Measurements from ENCODE around the gene STC2.
"Not testable (repeated sequence)": the region's sequence is repeated elsewhere in the genome, so short reads cannot be mapped to it uniquely, and the experiment has no call there.

Gene STC2, protein sequence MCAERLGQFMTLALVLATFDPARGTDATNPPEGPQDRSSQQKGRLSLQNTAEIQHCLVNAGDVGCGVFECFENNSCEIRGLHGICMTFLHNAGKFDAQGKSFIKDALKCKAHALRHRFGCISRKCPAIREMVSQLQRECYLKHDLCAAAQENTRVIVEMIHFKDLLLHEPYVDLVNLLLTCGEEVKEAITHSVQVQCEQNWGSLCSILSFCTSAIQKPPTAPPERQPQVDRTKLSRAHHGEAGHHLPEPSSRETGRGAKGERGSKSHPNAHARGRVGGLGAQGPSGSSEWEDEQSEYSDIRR

DNA sequence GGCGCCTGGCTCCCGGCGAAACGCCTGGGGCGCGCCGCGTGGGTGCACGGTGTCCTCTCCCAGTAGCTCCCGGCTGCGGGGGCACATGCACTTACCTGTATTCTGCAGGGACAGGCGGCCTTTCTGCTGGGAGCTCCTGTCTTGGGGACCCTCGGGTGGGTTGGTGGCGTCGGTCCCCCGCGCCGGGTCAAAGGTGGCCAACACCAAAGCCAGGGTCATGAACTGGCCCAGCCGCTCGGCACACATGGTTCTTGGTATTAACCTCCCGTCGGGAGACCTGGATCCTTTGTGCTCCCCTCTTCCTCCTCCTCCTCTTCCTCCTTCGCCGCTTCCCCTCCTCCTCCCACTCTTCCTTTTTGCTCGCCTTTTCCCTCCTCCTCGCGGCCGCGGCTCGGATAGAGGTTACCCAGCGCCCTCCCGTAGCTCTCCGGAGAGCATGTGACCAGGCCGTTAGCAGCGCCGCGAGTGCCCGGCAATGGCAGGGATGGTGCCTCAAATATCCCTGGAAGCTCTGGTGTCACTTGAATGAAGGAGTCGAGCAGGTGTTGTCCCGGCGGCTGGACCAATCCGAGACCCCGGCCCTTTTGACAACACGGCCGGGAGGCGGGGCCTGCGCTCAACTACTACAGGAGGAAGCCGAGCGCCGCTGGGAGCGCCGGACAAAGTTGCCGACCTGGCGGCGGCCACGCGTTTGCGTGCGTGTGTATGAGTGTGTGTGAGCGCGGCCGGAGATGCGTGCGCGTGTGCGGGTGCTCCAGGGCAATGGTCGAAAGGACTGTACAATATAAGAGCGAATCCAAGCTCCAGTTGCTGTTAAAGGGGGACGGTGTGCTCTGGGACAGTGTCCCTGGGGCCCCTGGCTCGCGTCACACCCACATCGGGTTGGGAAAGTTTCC is at the start of gene STC2:
Gene STC2, minus strand, starts transcription at position 467 of the 896 bp plus-strand sequence. Its CDS starts 221 bp downstream, at position 246.
- Histone ChIP-seq H3K27me3 (ENCODE audit: control insufficient read depth, low read length) (no peaks in the 10 kb centered on the region), H3K27ac (ENCODE audit: low read depth, low read length) (no peak within 1 kb of the TSS), H4K20me1 (ENCODE audit: control insufficient read depth, insufficient read depth, low read depth, low read length) (no peaks in the 10 kb centered on the region), H3K4me1 (ENCODE audit: control insufficient read depth, low read length) (peaks cover 4% of the 10 kb centered on the region; the same call in 1 of the 2 replicates), H3F3A (ENCODE audit: control insufficient read depth, insufficient read depth) (no peaks in the 10 kb centered on the region), H3K79me2 (ENCODE audit: control insufficient read depth, low read length) (no peaks in the 10 kb centered on the region), H3K9me3 (ENCODE audit: control insufficient read depth, insufficient read depth, low read length) (no peaks in the 10 kb centered on the region), H3K36me3 (ENCODE audit: control insufficient read depth, low read length) (no peaks in the 10 kb centered on the region), H3K4me2 (ENCODE audit: low read length) (no peak within 1 kb of the TSS), H3K4me3 (ENCODE audit: low read length) (no peak within 1 kb of the TSS), H3K9me2 (replicated peaks; ENCODE audit: control insufficient read depth, low read length) (no peaks in the 10 kb centered on the region)
- TF ChIP-seq, protein P1, sequence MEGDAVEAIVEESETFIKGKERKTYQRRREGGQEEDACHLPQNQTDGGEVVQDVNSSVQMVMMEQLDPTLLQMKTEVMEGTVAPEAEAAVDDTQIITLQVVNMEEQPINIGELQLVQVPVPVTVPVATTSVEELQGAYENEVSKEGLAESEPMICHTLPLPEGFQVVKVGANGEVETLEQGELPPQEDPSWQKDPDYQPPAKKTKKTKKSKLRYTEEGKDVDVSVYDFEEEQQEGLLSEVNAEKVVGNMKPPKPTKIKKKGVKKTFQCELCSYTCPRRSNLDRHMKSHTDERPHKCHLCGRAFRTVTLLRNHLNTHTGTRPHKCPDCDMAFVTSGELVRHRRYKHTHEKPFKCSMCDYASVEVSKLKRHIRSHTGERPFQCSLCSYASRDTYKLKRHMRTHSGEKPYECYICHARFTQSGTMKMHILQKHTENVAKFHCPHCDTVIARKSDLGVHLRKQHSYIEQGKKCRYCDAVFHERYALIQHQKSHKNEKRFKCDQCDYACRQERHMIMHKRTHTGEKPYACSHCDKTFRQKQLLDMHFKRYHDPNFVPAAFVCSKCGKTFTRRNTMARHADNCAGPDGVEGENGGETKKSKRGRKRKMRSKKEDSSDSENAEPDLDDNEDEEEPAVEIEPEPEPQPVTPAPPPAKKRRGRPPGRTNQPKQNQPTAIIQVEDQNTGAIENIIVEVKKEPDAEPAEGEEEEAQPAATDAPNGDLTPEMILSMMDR (IDR thresholded peaks at IDR 0.05; ENCODE audit: low read depth, low read length, poor library complexity, severe bottlenecking): no peak
- TF ChIP-seq EZH2phosphoT487 (IDR thresholded peaks at IDR 0.05; ENCODE audit: borderline replicate concordance, low read length): no peak

DNA sequence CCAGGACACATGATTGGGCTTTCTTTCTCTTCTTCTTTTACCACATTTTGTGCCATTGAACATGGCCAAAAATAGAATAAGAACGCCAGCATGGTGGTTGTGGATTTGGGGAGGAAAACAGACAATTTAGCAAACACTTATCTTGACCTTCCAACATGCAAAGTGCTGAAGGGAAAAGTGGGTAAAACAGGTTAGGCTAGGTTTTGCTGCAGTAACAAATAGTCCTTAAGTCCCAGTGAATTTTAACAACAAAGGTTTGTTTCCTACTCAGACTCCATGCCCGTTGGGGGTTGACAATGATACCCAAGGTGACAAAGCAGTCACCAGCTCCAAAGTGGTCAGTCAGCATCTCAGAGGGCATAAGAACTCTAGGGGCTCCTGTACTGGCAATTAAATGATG is 43.2 kb upstream of the STC2 start:
- Histone ChIP-seq H3K4me3 (ENCODE audit: low read length) (no peak overlapping the region), H3K36me3 (ENCODE audit: control insufficient read depth, low read length) (no peaks in the 10 kb centered on the region), H3K27me3 (ENCODE audit: control insufficient read depth, low read length) (no peaks in the 10 kb centered on the region), H3F3A (ENCODE audit: control insufficient read depth, insufficient read depth) (no peaks in the 10 kb centered on the region), H3K4me2 (ENCODE audit: low read length) (no peak overlapping the region), H3K79me2 (ENCODE audit: control insufficient read depth, low read length) (no peaks in the 10 kb centered on the region), H3K4me1 (ENCODE audit: control insufficient read depth, low read length) (no peaks in the 10 kb centered on the region), H3K9me3 (ENCODE audit: control insufficient read depth, insufficient read depth, low read length) (peaks cover 3% of the 10 kb centered on the region; the same call in 1 of the 2 replicates), H3K9me2 (replicated peaks; ENCODE audit: control insufficient read depth, low read length) (no peaks in the 10 kb centered on the region), H4K20me1 (ENCODE audit: control insufficient read depth, insufficient read depth, low read depth, low read length) (no peaks in the 10 kb centered on the region), H3K27ac (ENCODE audit: low read depth, low read length) (no peak overlapping the region)
- TF ChIP-seq, protein P1 (IDR thresholded peaks at IDR 0.05; ENCODE audit: low read depth, low read length, poor library complexity, severe bottlenecking): no peak
- TF ChIP-seq EZH2phosphoT487 (IDR thresholded peaks at IDR 0.05; ENCODE audit: borderline replicate concordance, low read length): no peak

DNA sequence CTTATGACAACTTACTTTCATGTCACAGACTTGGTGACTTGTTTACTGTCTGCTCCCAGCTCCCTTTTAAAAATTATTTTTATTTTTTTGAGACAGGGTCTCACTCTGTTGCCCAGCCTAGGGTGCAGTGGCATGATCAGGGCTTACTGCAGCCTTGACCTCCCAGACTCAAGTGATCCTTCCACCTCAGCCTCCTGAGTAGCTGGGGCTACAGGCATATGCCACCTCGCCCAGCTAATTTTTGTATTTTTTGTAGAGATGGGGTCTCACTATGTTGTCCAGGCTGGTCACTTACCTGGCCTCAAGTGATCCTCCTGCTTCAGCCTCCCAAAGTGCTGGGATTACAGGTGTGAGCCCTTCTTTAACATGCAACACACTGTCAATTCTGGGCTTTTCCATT is 35.2 kb upstream of the STC2 start:
- H3K4me1 ChIP-seq (ENCODE audit: control insufficient read depth, low read length); H4K20me1 ChIP-seq (ENCODE audit: control insufficient read depth, insufficient read depth, low read depth, low read length); H3K9me2 ChIP-seq (replicated peaks; ENCODE audit: control insufficient read depth, low read length); H3K79me2 ChIP-seq (ENCODE audit: control insufficient read depth, low read length); H3K4me3 ChIP-seq (ENCODE audit: low read length); H3K27me3 ChIP-seq (ENCODE audit: control insufficient read depth, low read length); H3K27ac ChIP-seq (ENCODE audit: low read depth, low read length); H3F3A ChIP-seq (ENCODE audit: control insufficient read depth, insufficient read depth); H3K9me3 ChIP-seq (ENCODE audit: control insufficient read depth, insufficient read depth, low read length); H3K4me2 ChIP-seq (ENCODE audit: low read length); H3K36me3 ChIP-seq (ENCODE audit: control insufficient read depth, low read length): not testable (repeated sequence)

DNA sequence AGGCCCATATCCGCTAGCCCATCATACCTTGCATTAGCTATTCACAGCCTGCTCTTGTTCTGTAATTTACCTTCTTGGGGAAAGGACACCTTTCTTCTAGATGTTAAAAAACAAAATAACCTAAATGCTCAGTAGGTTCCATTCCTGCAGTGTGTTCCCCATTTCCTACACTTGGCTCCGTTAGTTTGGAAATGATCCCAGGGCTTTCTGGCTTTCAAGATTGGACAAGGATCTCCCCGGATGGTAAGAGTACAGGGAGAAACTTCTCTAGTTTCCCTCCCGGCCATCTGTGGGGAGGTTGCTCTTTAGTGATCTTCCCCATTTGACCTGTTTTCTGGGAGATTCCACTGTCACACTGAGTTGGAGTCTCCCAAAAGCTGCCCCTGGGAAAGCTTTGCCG is 27.3 kb upstream of the STC2 start:
- Histone ChIP-seq H3F3A (ENCODE audit: control insufficient read depth, insufficient read depth) (no peaks in the 10 kb centered on the region), H3K9me2 (replicated peaks; ENCODE audit: control insufficient read depth, low read length) (no peaks in the 10 kb centered on the region), H4K20me1 (ENCODE audit: control insufficient read depth, insufficient read depth, low read depth, low read length) (no peaks in the 10 kb centered on the region), H3K36me3 (ENCODE audit: control insufficient read depth, low read length) (no peaks in the 10 kb centered on the region), H3K9me3 (ENCODE audit: control insufficient read depth, insufficient read depth, low read length) (no peaks in the 10 kb centered on the region), H3K4me2 (ENCODE audit: low read length) (no peak overlapping the region), H3K4me3 (ENCODE audit: low read length) (no peak overlapping the region), H3K79me2 (ENCODE audit: control insufficient read depth, low read length) (no peaks in the 10 kb centered on the region), H3K27me3 (ENCODE audit: control insufficient read depth, low read length) (peaks cover 4% of the 10 kb centered on the region; the same call in 1 of the 2 replicates), H3K27ac (ENCODE audit: low read depth, low read length) (no peak overlapping the region), H3K4me1 (ENCODE audit: control insufficient read depth, low read length) (no peaks in the 10 kb centered on the region)
- no peak for TF ChIP-seq EZH2phosphoT487 (IDR thresholded peaks at IDR 0.05; ENCODE audit: borderline replicate concordance, low read length)
- TF ChIP-seq, protein P1 (IDR thresholded peaks at IDR 0.05; ENCODE audit: low read depth, low read length, poor library complexity, severe bottlenecking): no peak

Measured in DOHH2 (cell line).